Nucleus accumbens (tissue), 56 donors: Measurements from ENCODE around the gene KCTD6.

ENCODE experiments used
- DNase-seq, 56 donors: peaks; one replicate each; lab custom pipeline; 2025; lab: John Stamatoyannopoulos, UW

The KCTD6 gene

GRCh38 chr3:58540176-58540858, 48.4 kb downstream of the KCTD6 start:
- no peak for DNase-seq

- no peak for DNase-seq
Observed at GRCh38 chr3:58544541-58544940, 52.6 kb downstream of the KCTD6 start.

GRCh38 chr3:58551636-58552180, 59.8 kb downstream of the KCTD6 start:
- DNase-seq: no peak
